ENCODE measurements around the gene DDR2. TPM values are rescaled to one million over a fixed set of nuclear protein-coding genes. Genes with fewer than 3 reads are reported as not detected.
"Not testable (repeated sequence)": the region's sequence is repeated elsewhere in the genome, so short reads cannot be mapped to it uniquely, and the experiment has no call there.

The DDR2 gene
- total RNA-seq, 2 experiments from 2014 or later: 0.19 to 0.38 TPM

GRCh38 chr1:162765788-162766187 is 133.5 kb downstream of the DDR2 start:
- Mint-ChIP-seq H3K4me1 (no peaks in the 10 kb centered on the region), H3K27me3 (no peaks in the 10 kb centered on the region), H3K9me3 (no peaks in the 10 kb centered on the region), H3K36me3 (no peaks in the 10 kb centered on the region), H3K4me3 (no peak overlapping the region), H3K27ac (no peak overlapping the region)
- no peak for DNase-seq

- Mint-ChIP-seq H3K9me3 (no peaks in the 10 kb centered on the region), H3K27ac (no peak overlapping the region)
These were observed 140.4 kb downstream of the DDR2 start for GRCh38 chr1:162772571-162773154.

GRCh38 chr1:162774007-162774406 is 141.7 kb downstream of the DDR2 start:
- Mint-ChIP-seq H3K9me3 (no peaks in the 10 kb centered on the region), H3K4me3 (no peak overlapping the region), H3K36me3 (no peaks in the 10 kb centered on the region), H3K27me3 (peaks cover 4% of the 10 kb centered on the region), H3K4me1 (no peaks in the 10 kb centered on the region), H3K27ac (no peak overlapping the region)
- no peak for DNase-seq

More at GRCh38 chr1:162772571-162773154, 140.4 kb downstream of the DDR2 start:
- no peaks in the 10 kb centered on the region for H3K36me3 Mint-ChIP-seq
- H3K27me3 Mint-ChIP-seq: peaks cover 4% of the 10 kb centered on the region
- no peak for DNase-seq
- H3K4me1 Mint-ChIP-seq: no peaks in the 10 kb centered on the region
- H3K4me3 Mint-ChIP-seq: no peak overlapping the region

- H3K36me3 Mint-ChIP-seq: peaks cover 6% of the 10 kb centered on the region
- H3K27me3 Mint-ChIP-seq: peaks cover 22% of the 10 kb centered on the region
- H3K9me3 Mint-ChIP-seq: no peaks in the 10 kb centered on the region
- H3K27ac Mint-ChIP-seq: no peak overlapping the region
- no peak overlapping the region for H3K4me3 Mint-ChIP-seq
- DNase-seq: no peak
- no peaks in the 10 kb centered on the region for H3K4me1 Mint-ChIP-seq
These were observed 146.8 kb downstream of the DDR2 start for GRCh38 chr1:162779043-162779442.

GRCh38 chr1:162782671-162783070 is 150.4 kb downstream of the DDR2 start:
- no peaks in the 10 kb centered on the region for H3K9me3 Mint-ChIP-seq
- no peak for DNase-seq
- no peak overlapping the region for H3K4me3 Mint-ChIP-seq
- peaks cover 6% of the 10 kb centered on the region for H3K36me3 Mint-ChIP-seq
- H3K4me1 Mint-ChIP-seq: peaks cover 2% of the 10 kb centered on the region
- peaks cover 18% of the 10 kb centered on the region for H3K27me3 Mint-ChIP-seq
- H3K27ac Mint-ChIP-seq: no peak overlapping the region

- H3K9me3 Mint-ChIP-seq, H3K36me3 Mint-ChIP-seq: not testable (repeated sequence)
These were observed 152.7 kb downstream of the DDR2 start for GRCh38 chr1:162784926-162785325.

GRCh38 chr1:162788783-162789182 is 156.5 kb downstream of the DDR2 start:
- not testable (repeated sequence) for H3K9me3 Mint-ChIP-seq, H3K4me3 Mint-ChIP-seq, H3K36me3 Mint-ChIP-seq, H3K27me3 Mint-ChIP-seq, H3K27ac Mint-ChIP-seq, DNase-seq, H3K4me1 Mint-ChIP-seq

More at GRCh38 chr1:162784926-162785325, 152.7 kb downstream of the DDR2 start:
- peaks cover 16% of the 10 kb centered on the region for H3K27me3 Mint-ChIP-seq
- DNase-seq, H3K4me1 Mint-ChIP-seq, H3K4me3 Mint-ChIP-seq, H3K27ac Mint-ChIP-seq: not testable (repeated sequence)

GRCh38 chr1:162790303-162790984 is 158.2 kb downstream of the DDR2 start, which contains the start of gene HSD17B7:
TSS of gene HSD17B7 (plus strand) at chr1:162790702. CDS start at chr1:162790801, 99 bp downstream.
- peak within 1 kb of the TSS; percentile 87 for H3K4me3 Mint-ChIP-seq
- not testable (repeated sequence) for H3K36me3 Mint-ChIP-seq, H3K27me3 Mint-ChIP-seq

GRCh38 chr1:162790985-162791357 is 158.7 kb downstream of the DDR2 start:
- peak overlapping the region; percentile 94 for H3K27ac Mint-ChIP-seq
- not testable (repeated sequence) for H3K9me3 Mint-ChIP-seq, H3K4me1 Mint-ChIP-seq, DNase-seq, H3K36me3 Mint-ChIP-seq, H3K27me3 Mint-ChIP-seq
- peak overlapping the region; percentile 87 for H3K4me3 Mint-ChIP-seq

More at GRCh38 chr1:162790303-162790984, 158.2 kb downstream of the DDR2 start, which contains the start of gene HSD17B7:
- not testable (repeated sequence) for H3K9me3 Mint-ChIP-seq, H3K4me1 Mint-ChIP-seq
- H3K27ac Mint-ChIP-seq: peak within 1 kb of the TSS; percentile 94
- DNase-seq: peak; percentile 76

- not testable (repeated sequence) for H3K27ac Mint-ChIP-seq, H3K4me3 Mint-ChIP-seq, DNase-seq, H3K9me3 Mint-ChIP-seq, H3K4me1 Mint-ChIP-seq, H3K27me3 Mint-ChIP-seq
- peaks cover 12% of the 10 kb centered on the region for H3K36me3 Mint-ChIP-seq
These were observed 162.0 kb downstream of the DDR2 start for GRCh38 chr1:162794284-162794683.

- not testable (repeated sequence) for H3K27ac Mint-ChIP-seq, DNase-seq, H3K4me3 Mint-ChIP-seq, H3K4me1 Mint-ChIP-seq, H3K9me3 Mint-ChIP-seq, H3K27me3 Mint-ChIP-seq
- peaks cover 28% of the 10 kb centered on the region for H3K36me3 Mint-ChIP-seq
These were observed 164.5 kb downstream of the DDR2 start for GRCh38 chr1:162796617-162797279.

GRCh38 chr1:162799995-162800830 is 167.9 kb downstream of the DDR2 start:
- peaks cover 31% of the 10 kb centered on the region for H3K36me3 Mint-ChIP-seq
- not testable (repeated sequence) for H3K27me3 Mint-ChIP-seq, H3K4me1 Mint-ChIP-seq, H3K4me3 Mint-ChIP-seq, DNase-seq, H3K27ac Mint-ChIP-seq, H3K9me3 Mint-ChIP-seq

GRCh38 chr1:162807503-162807902 is 175.2 kb downstream of the DDR2 start:
- not testable (repeated sequence) for H3K27ac Mint-ChIP-seq, H3K4me3 Mint-ChIP-seq, H3K27me3 Mint-ChIP-seq, H3K9me3 Mint-ChIP-seq, DNase-seq, H3K4me1 Mint-ChIP-seq
- H3K36me3 Mint-ChIP-seq: peaks cover 47% of the 10 kb centered on the region

GRCh38 chr1:162812357-162812756 is 180.1 kb downstream of the DDR2 start:
- H3K27ac Mint-ChIP-seq, H3K4me3 Mint-ChIP-seq, H3K9me3 Mint-ChIP-seq, DNase-seq, H3K4me1 Mint-ChIP-seq, H3K27me3 Mint-ChIP-seq: not testable (repeated sequence)
- peaks cover 35% of the 10 kb centered on the region for H3K36me3 Mint-ChIP-seq

GRCh38 chr1:162818136-162818535 is 185.9 kb downstream of the DDR2 start:
- Mint-ChIP-seq H3K4me1 (peaks cover 12% of the 10 kb centered on the region), H3K27me3 (peaks cover 24% of the 10 kb centered on the region)
- H3K4me3 Mint-ChIP-seq, H3K9me3 Mint-ChIP-seq, DNase-seq, H3K27ac Mint-ChIP-seq, H3K36me3 Mint-ChIP-seq: not testable (repeated sequence)
